NCI-H2171 (cell line): Measurements from ENCODE around the gene RASGRP4.
"Not testable (repeated sequence)": the region's sequence is repeated elsewhere in the genome, so short reads cannot be mapped to it uniquely, and the experiment has no call there.

Experiments used
- DNase-seq: peaks from one replicate; lab custom pipeline; 2025; lab: John Stamatoyannopoulos, UW

Gene RASGRP4

DNA sequence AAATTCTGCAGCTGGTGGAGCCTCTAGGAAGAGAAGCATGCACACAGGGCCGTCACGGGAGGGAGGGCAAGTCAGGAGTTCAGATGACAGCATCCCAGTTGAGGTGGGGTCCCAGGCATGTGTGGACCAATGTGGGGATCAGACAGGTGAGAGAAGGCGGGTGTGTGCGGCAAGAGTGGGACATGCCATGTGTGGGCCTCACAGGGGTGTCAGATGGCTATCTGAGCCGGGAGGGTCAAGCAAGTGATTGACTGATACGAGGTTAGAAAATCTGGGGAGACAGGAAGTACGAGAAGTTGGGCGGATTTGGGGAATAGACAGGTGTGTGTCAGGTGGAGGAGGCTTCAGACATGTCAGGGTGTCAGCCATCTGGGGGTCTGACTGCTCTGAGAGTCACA lies 8.9 kb downstream of the RASGRP4 start:
- no peak for DNase-seq

DNA sequence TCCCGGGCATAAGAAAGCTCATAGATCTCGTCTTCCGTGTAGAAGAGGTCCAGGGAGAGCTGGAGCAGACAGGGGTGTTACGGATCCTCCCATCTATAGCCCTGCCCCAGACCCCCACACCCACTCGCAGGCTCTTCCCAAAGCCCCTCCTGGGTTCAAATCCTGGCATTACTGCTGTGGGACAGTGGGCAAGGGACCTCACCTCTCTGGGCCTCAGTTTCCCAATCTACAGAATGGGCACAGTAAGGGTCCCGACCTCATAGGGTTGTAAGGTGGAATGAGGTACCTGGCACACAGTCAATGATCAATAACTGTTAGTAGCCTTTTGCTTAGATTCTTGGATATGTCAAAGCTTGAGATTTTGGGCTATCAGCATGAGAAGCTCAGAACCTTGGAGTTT lies 12.6 kb downstream of the RASGRP4 start:
- no peak for DNase-seq

DNA sequence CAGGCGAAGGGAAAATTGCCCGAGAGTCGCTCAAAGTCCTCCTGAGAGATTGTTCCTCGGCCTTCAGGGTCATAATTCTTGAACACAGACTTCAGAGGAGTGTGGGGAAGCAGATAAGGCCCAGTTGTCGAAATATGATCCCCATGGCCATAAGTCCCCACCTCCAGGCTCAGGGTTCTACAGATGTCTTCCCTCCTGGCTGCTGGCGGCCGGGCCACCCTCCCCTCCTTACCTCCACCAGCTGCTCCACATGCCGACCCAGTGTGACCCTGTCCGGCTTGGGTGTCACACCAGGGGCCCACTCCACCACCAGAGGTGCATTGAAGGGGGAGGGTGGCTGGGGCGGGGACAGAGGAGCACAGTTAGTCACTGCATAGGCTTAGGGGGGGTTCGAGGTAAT lies 13.1 kb downstream of the RASGRP4 start:
- no peak for DNase-seq

DNA sequence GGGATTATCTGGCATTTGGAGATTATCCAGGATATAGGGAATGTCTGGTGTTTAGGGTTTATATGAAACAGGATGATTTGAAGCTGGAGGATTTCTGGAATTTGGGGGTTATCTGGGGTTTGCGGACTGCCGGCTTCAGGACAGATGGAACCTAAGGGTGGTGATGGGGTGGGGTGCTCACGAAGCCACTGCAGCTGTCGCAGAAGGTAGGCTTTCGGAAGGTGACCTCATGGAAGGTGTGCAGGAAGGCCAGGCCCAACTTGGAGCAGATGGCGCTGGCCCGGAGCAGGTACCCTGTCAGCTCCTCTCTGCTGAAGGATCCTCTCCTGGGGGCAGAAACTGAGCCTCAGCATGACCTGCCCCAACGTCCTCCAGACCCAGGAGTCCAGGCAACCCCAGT lies 13.5 kb downstream of the RASGRP4 start:
- no peak for DNase-seq

DNA sequence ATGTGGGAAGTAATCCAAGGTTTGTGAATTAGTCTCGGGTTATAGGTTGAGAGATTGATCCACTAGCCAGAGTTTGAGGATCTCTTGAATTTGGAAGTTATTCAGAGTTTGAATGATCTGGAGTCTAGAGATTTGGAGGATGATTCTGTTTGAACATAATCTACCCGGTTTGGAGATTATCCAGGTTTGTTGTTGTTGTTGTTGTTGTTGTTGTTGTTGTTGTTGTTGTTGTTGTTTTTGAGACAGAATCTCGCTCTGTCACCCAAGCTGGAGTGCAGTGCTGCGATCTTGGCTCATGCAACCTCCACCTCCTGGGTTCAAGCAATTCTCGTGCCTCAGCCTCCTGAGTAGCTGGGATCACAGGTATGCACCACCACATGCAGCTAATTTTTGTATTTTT lies 14.1 kb downstream of the RASGRP4 start:
- not testable (repeated sequence) for DNase-seq

- DNase-seq = no peak
These were observed 14.8 kb downstream of the RASGRP4 start for GRCh38 chr19:38411041-38411712.

GRCh38 chr19:38410407-38410806 lies 15.6 kb downstream of the RASGRP4 start:
- not testable (repeated sequence) for DNase-seq

GRCh38 chr19:38409631-38410133 lies 16.3 kb downstream of the RASGRP4 start:
- peak; percentile 21 for DNase-seq

- no peak for DNase-seq
These were observed 20.7 kb downstream of the RASGRP4 start for GRCh38 chr19:38405276-38405675.

DNA sequence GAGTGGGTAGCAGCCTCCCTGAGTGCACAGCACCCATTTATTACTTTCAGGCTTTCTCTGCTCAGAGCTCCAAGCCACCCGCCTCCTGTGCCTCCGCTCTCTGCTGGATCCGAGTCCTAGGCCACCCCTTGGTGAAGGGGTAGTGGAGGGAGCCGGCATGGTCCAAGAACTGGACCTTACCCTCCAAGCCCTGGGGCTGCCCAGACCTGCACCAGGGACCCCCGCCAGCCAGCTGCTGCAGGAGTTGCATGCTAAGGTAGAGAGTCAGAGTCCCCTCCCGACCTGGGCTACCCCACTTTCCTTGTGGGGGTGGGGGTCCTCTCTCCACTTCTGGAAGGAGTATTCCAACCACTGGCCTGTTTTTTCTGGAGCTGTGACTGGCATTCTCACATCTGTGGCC lies 21.2 kb downstream of the RASGRP4 start:
- DNase-seq = no peak

DNA sequence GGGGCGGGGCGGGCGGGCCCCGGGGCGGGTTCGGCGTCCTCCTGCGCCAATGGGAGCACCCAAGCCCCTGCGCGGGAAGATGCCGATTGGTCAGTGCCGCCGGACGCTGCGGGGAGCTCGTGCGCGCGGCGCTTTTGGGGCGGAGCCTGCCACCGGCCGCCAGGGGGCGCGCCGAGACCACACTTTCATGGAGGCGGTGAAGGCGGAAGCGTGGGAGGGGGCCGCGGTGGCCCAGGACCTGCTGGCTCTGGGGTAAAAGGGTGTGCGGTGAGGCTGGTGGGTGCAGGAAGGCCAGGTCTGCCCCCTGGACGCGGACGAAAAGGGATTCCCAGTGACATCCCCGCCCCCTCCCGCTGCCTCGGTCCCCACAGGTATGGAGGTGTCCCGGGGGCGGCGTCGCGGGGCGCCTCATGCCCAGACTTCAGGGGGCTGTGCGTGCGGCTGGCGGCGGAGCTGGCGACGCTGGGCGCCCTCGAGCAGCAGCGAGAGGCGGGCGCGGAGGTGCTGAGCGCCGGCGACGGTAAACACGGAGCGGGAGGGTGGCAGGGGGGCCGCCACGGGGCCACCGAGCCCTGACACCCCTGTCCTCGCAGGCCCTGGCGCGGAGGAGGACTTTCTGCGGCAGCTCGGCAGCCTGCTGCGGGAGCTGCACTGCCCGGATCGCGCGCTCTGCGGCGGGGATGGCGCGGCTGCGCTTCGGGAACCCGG lies 22.9 kb downstream of the RASGRP4 start, which contains the start of gene FAM98C:
TSS of gene FAM98C (plus strand) at position 127 of the 708 bp plus-strand sequence. CDS start at position 188, 61 bp downstream.
- DNase-seq = peak; percentile 97

DNA sequence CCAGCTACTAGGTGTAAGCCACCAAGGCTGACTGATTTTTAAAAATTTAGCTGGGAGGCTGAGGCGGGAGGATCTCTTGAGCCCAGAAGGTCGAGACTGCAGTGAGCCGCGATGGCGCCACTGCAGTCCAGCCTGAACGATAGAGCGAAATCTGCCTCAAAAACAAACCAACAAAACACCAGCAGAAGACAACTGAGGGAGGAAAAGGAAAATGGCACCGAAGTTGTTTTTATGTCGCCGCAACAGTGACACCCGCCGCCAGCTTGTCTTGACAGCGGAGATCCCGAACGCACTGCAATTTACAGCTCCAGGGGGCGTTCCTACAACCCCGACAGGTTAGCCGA lies 23.4 kb downstream of the RASGRP4 start:
- DNase-seq = no peak

DNA sequence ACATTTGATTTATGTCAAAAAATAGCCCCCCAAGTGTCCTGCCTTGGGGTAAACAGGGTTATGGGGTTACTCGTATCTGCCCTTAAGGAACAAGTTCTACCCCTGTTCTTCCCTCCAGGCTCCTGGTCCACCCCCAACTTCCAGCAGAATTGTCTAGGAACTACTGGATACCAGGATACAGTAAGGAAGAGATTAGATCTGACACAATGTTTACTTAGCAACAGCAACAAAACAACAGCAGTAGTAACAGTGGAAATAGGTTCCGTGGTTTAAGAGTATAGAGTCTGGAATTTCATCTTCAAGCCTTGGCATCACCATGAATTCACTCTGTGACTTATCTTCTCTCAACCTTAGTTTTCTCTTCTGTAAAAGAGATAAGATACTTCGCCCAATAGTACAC lies 24.9 kb downstream of the RASGRP4 start:
- no peak for DNase-seq

GRCh38 chr19:38400361-38400760 lies 25.7 kb downstream of the RASGRP4 start:
- DNase-seq = no peak

DNA sequence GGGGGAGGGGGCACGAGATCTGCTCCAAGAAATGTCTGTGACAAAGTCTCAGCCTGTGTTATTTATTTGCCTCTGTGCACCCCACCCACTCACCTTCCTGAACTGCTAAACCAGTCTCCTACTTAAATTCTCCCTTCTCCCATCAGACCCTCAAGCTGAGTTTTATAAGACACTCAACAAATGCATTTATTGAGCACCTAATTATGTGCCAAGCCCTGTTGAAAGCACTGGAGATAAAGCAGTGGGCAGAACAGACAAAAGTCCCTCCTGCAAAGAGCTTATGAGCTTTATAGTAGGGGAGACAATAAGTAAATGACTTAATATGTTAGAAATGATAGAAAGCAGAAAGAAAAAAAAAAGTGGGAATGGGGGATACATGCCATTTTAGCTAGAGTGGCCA lies 26.5 kb downstream of the RASGRP4 start:
- no peak for DNase-seq

- DNase-seq = no peak
These were observed 26.9 kb downstream of the RASGRP4 start for GRCh38 chr19:38399081-38399480.

DNA sequence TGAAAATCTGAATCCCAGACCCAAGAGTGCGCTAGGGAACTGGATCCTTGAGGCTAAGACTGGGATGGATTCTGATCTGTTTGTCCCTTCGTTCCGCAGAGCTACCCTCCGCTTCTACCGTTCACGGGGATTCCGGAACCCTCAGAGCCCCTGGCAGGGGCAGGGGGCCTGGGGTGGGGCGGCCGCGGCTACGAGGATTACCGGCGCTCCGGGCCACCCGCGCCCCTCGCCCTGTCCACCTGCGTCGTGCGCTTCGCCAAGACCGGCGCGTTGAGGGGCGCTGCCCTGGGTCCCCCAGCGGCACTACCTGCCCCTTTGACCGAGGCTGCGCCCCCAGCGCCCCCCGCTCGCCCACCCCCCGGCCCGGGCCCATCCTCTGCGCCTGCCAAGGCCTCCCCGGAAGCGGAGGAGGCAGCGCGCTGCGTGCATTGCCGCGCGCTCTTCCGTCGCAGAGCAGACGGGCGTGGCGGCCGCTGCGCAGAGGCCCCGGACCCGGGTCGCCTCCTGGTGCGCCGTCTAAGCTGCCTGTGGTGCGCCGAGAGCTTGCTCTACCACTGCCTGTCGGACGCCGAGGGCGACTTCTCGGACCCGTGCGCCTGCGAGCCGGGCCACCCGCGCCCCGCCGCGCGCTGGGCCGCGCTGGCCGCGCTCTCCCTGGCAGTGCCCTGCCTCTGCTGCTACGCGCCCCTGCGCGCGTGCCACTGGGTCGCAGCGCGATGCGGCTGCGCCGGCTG lies 30.5 kb downstream of the RASGRP4 start:
- peak; percentile 20 for DNase-seq

- peak; percentile 57 for DNase-seq
These were observed 31.5 kb downstream of the RASGRP4 start for GRCh38 chr19:38394488-38394887.

DNA sequence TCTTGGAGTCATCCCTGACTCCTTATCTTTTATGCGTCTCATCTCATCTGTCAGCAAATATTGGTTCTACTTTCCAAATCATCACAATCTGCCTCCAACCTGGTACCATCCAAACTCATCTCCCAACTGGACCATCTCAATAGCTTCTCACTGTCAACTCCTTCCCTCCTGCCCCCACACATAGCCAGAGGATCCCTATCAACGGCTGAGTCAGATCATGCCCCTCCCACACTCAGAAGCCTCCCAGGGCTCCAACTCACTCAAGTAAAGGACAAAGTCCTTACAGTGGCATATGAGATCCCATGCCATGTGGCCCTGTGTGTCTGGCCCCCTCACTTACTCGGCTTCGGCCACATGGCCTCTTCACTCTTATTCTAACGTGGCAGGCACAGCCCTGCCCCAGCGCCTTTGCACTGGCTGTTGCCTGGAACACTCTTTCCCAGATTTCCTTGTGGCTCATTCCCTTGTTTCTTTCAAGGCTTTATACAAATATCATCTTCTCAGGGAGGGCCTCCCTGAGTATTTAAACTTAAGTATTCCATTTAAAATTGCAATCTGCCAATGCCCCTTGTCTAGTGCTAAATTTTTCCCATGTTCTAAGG lies 33.2 kb downstream of the RASGRP4 start:
- no peak for DNase-seq

DNA sequence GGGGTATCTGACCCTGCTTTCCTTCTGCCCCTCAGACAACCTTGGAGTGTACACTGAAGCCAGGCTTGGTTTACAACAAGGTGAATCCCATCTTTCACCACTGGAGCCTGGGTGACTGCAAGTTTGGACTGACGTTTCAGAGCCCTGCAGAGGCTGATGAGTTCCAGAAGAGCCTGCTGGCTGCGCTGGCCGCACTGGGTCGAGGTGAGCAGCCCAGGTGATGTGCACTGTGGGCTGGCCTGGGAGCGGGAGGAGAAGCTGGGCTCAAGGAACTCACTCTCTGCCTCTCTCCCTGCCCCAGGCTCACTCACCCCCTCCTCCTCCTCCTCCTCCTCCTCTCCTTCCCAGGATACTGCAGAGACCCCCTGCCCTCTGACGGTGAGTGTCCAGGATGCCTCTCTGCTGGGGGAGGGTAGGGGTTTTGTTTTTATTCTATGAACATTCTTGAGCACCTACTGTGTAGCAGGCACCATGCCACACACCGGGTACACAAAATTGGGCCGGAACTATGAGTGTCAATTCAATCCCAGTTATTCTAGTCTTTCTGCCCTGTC lies 34.0 kb downstream of the RASGRP4 start:
- no peak for DNase-seq

DNA sequence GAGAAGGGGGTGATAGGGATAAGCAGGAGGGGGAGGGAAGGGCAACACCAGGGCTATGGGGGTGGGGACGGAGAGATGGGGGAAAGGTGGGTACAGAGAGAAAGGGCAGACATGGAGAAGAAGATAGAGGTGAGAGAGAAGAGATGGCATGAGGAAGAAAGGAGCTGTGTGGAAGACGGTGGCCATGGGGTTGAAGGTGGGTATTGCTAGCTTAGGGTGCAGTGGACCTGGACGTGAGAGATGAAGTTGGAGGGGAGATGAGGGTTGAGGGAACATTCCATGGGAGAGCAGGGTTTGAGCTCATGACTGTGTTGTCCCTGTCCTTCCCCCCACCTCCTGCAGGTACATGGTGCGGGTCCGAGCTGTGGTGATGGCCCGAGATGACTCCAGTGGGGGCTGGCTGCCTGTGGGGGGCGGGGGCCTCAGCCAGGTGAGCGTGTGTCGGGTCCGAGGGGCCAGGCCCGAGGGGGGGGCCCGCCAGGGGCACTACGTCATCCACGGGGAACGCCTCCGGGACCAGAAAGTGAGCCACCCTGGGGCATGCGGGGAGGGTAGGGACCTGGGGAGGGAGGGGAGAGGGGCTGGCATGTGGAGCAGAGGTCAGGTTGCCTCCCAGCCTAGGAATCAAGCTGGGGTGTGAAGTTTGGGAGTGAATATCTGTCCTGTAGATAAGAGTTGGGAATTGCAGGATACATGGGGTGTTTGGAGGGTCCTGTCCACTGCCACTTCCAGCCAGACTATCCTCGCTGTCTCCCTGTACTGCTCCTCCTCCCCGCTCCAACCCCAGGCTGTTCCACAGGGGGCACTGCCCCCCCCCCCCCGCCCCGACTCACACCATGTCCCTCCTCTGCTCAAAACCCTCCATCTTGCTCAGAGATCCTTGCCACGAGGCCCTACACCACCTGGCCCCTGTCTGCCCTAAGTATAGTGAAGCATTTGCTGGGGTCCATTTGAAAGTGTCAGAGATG lies 35.8 kb downstream of the RASGRP4 start:
- DNase-seq = no peak
